IPS-18c (cell line): ENCODE results near the gene MANBA.
"Not testable (repeated sequence)": the region's sequence is repeated elsewhere in the genome, so short reads cannot be mapped to it uniquely, and the experiment has no call there.

Source experiments
- H3K4me3 ChIP-seq: 2 replicates; pipeline ENCODE4 v1.7.0; 2013; ENCODE audit warnings: low read depth, mild to moderate bottlenecking, low read length, moderate library complexity; ENCODE audit not compliant: insufficient read depth
- H3K9me3 ChIP-seq: one replicate; pipeline ENCODE4 v1.6.1; 2013; ENCODE audit warnings: mild to moderate bottlenecking, low read length, moderate library complexity; ENCODE audit not compliant: control insufficient read depth, insufficient read depth

Gene MANBA

DNA sequence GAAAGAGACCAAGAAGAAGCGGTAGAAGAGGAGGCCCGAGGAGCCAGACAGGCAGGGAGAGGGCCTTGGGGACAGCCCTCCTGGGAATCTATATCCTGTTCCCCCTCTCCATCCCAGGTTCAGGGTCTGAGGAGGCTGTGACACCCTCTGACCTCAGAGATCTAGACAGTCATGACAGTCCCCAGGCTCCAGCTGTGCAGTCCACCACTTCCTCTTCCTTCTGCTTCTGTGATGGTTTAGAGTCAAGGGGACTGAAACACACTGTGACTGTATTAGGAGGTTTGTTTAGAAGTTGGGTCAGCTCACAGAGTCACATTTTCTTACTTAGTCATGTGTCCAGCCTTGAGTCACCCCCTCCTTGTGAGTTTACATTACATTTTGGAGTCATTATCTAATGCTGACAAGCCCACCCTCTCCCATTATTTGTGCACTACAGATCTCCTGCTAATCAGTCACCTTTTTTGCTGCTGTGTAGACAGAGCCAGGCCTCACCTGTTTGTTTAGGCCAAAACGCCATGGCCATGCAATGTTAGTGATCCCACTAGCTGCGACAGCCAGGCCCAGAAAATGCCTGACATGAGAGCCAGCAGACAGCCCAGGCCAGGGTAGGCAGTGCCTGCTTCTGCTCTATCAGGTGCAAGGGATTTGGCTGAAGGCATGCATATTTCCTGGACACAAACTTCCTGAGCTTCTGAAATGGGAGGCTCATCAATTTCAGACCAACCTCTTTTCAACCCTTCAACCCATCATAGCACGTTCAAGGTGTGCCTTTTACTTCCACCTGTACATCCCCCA is 26.0 kb downstream of the MANBA start:
- no peaks in the 10 kb centered on the region for H3K9me3 ChIP-seq
- H3K4me3 ChIP-seq: no peak overlapping the region

DNA sequence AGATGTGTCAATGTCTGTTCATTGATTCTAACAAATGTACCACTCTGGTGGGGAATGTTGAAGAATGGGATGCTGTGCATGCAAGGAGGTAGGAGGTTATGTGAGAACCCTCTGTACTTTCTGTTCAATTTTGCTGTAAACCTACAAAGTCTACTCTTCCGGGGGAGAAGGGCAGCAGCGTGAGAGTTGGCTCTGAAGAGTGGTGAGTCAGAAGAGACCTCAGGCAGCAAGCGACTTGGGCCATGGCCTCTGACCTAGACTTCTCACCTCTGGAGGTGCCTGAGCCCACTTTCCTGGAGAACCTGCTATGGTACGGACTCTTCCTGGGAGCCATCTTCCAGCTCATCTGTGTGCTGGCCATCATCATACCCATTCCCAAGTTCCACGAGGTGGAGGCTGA is 26.7 kb downstream of the MANBA start:
- Histone ChIP-seq H3K4me3 (no peak overlapping the region), H3K9me3 (no peaks in the 10 kb centered on the region)

DNA sequence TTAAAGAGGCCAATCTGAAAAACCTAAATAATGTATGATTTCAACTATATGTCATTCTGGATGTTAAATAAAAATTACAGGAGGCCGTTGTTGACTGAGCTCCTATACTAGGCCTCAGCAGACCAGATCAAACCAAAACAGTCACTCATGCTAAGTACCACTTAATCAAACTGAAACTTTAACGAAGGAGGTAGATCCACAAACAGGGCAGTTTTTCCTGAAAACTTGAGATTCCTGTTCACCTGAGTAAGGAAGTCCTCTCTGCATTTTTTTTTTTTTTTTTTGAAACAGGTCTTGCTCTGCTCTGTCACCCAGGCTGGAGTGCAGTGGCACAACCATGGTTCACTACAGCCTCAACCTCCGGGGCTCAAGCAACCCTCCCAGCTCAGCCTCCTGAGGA is 27.7 kb downstream of the MANBA start:
- no peak overlapping the region for H3K4me3 ChIP-seq
- H3K9me3 ChIP-seq: no peaks in the 10 kb centered on the region

GRCh38 chr4:102732678-102733077 is 28.1 kb downstream of the MANBA start:
- H3K9me3 ChIP-seq: no peaks in the 10 kb centered on the region
- no peak overlapping the region for H3K4me3 ChIP-seq

GRCh38 chr4:102730968-102731533 is 29.7 kb downstream of the MANBA start:
- Histone ChIP-seq H3K9me3 (no peaks in the 10 kb centered on the region), H3K4me3 (no peak overlapping the region)

DNA sequence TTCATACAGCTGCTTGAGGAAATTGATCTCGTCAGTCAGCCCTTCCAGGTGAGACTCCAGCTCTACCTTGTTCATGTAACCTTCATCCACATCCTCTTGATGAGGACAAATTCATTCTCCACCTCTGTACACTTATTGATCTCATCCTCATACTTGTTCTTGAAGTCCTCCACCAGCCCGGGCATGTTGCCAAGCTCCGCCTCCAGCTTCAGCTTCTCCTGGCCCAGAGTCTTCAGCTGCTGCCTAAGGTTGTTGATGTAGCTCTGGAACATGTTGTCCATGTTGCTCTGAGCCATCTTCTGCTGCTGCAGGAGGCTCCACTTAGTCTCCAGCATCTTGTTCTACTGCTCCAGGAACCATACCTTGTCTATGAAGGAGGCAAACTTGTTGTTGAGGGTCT is 31.3 kb downstream of the MANBA start:
- not testable (repeated sequence) for H3K9me3 ChIP-seq, H3K4me3 ChIP-seq

- H3K9me3 ChIP-seq: not testable (repeated sequence)
Measured at GRCh38 chr4:102726919-102727318, 33.8 kb downstream of the MANBA start.

GRCh38 chr4:102726068-102726467 is 34.7 kb downstream of the MANBA start:
- Histone ChIP-seq H3K9me3 (no peaks in the 10 kb centered on the region), H3K4me3 (no peak overlapping the region)

More at GRCh38 chr4:102726919-102727318, 33.8 kb downstream of the MANBA start:
- not testable (repeated sequence) for H3K4me3 ChIP-seq

GRCh38 chr4:102725229-102725628 is 35.5 kb downstream of the MANBA start:
- Histone ChIP-seq H3K4me3 (no peak overlapping the region), H3K9me3 (no peaks in the 10 kb centered on the region)

DNA sequence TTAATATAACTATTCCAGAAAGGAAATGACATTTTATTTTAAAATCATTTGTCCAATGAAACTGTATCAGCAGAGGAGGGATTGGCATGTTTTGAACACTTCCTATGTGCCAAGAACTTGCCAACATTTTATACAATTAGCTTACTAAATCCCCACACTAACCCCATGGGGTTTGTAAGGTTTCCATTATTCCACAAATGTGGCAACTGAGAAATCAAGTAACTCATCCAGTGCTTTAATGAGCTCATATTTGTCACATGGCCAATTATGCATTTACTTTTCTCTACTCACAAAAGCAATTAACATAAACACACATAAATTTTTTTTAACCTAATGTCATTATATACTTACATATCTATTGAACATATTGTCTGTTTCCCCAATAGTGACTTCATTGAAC is 37.3 kb downstream of the MANBA start:
- no peaks in the 10 kb centered on the region for H3K9me3 ChIP-seq
- H3K4me3 ChIP-seq: no peak overlapping the region

DNA sequence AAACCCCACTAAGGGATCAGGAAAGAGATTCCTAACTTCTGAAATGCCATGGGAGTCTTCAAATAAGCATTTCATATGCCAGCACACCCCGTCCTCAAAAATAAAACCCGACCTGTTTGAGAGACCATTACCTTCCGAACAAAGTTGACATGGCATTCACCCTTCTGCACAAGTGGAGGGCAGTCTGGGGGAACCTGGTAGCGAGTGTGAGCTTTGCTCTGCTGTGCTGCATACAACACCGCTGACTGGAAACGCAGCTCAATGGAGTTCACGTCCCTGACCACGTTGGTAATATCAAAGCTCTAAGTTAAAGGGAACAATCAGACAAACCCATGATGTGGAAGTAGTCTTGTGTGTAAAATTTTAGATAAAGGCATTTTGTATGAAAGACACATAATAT is 38.0 kb downstream of the MANBA start:
- no peaks in the 10 kb centered on the region for H3K9me3 ChIP-seq
- H3K4me3 ChIP-seq: no peak overlapping the region

DNA sequence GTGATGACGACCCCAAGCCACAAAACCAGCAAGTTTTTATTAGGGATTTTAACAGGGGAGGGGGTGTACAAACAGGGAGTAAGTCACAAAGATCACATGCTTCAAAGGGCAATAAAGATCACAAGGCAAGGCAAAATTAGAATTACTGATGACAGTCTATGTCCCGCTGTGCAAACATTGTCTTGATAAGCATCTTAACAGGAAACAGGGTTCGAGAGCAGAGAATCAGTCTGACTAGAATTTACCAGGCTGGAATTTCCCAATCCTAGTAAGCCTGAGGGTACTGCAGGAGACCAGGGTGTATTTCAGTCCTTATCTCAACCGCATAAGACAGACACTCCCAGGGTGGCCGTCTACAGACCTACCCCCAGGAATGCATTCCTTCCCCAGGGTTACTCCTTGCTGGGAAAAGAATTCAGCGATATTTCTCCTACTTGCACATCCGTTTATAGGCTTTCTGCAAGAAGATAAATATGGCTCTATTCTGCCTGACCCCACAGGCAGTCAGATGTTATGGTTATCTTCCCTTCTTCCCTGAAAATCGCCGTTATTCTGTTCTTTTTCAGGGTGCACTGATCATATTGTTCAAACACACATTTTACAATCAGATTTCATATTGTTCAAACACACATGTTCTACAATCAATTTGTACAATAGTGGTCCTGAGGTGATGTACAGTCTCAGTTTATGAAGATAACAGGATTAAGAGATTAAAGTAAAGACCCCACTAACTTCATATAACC is 41.8 kb downstream of the MANBA start:
- not testable (repeated sequence) for H3K4me3 ChIP-seq, H3K9me3 ChIP-seq

DNA sequence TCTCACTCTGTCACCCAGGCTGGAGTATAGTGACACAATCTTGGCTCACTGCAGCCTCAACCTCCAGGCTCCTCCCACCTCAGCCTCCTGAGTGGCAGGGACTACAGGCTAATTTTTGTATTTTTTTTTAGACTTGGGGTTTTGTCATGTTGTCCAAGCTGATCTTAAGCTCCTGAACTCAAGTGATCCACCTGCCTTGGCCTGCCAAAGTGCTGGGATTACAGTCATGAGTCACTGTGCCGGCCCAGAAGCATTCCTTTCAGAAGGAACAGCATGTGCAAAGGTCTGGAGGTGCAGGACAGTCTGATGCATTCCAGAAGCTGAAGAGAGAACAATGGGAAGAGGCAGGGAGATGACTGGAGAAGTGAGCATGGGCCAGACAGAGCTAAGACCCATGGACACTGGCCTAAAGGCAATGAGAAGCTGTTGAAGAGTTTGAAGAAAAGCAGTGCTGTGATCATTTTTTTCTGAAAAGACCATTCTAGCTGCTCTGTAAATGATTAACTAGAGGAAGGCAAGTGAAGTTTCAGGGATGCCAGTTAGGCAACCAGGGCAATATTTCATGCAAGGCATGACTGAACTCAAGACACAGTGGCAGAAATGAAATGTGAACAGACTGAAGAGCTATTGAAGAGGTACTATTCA is 43.2 kb downstream of the MANBA start:
- no peaks in the 10 kb centered on the region for H3K9me3 ChIP-seq
- H3K4me3 ChIP-seq: no peak overlapping the region

- no peaks in the 10 kb centered on the region for H3K9me3 ChIP-seq
- H3K4me3 ChIP-seq: no peak overlapping the region
Measured at GRCh38 chr4:102715057-102715456, 45.7 kb downstream of the MANBA start.

DNA sequence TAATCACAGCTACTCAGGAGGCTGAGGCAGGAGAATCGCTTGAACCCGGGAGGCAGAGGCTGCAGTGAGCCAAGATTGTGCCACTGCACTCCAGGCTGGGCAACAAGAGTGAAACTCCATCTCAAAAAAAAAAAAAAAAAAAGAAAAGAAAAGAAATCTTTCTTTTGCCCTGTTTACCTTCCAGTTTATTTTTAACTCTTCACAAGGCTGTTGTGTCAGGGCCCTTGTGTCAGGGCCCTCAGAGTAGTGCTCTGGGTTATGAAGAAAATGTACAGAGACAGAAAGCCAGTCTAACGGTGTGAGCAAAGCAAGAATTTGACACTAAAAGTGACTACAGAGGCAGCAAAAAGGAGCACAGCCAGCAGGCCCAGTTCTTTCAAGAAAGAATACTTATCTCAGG is 47.0 kb downstream of the MANBA start:
- H3K9me3 ChIP-seq, H3K4me3 ChIP-seq: not testable (repeated sequence)

DNA sequence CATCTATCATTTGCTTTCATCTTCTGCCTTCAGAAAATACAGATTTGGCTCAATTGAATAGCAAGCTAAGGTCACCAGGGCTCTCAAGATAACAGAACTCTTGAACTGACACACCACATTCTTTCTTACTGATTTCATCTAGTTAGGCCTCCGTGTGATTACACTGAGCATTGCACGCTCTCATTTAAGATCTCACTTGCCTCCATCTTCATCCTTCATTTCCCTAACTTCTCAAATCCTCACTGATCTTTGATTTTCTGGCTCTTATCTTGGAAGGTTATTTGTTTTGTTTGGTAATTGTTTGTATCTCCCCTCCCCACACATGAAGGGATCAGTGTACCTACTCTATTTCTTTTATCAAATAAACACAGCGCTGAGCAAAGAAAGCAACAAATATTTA is 47.7 kb downstream of the MANBA start:
- no peaks in the 10 kb centered on the region for H3K9me3 ChIP-seq
- no peak overlapping the region for H3K4me3 ChIP-seq

GRCh38 chr4:102710986-102711385 is 49.8 kb downstream of the MANBA start:
- Histone ChIP-seq H3K4me3 (no peak overlapping the region), H3K9me3 (no peaks in the 10 kb centered on the region)

DNA sequence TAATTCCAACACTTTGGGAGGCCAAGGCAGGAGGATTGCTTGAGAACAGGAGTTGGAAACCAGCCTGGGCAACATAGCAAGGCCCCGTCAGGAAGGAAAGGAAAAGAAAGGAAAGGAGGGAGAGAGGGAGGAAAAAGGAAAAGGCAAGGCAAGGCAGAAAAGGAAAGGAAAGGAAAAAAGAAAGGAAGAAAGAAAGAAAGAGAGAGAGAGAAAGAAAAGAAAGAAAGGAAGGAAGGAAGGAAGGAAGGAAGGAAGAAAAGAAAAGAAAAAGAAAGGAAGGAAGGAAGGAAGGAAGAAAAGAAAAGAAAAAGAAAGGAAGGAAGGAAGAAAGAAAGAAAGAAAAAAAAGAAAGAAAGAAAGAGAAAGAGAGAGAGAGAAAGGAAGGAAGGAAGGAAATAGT is 51.7 kb downstream of the MANBA start:
- not testable (repeated sequence) for H3K4me3 ChIP-seq, H3K9me3 ChIP-seq
